NCI-H1048 (cell line): Measurements from ENCODE around the gene REEP1.
"Not testable (repeated sequence)": the region's sequence is repeated elsewhere in the genome, so short reads cannot be mapped to it uniquely, and the experiment has no call there.

ENCODE experiments used
- DNase-seq: peaks from one replicate; lab custom pipeline; 2025; lab: John Stamatoyannopoulos, UW

Gene REEP1

DNA sequence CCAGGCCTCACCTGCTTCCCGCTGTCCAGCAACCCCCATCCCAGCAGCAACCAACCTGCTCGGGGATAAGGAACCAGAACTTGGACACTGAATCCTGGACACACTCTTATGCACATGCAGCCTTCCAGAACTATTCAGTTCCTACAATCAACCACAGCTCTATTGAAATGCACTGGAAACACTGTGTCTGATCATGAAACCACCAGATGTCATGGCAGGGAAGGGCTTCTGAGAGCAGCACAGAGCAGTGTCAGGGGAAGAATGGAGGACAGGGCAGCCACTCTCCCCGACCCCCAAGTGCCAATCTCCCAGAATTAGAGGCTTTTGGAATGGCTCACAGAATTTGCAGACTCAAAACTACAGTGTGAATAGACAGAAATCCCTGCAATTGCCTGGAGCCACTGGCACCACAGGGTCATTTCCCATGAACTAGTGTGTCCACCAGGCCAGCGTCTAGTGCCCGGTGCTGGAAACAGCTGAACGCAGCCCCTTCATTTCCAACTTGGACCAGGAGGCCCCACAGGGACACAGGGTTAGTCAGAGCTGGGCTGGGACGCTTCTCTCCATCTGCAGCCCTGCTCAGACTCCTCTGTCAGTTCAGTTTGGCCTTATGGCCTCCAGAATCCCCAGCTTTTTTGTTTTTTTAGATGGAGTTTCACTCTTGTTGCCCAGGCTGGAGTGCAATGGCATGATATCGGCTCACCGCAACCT is 112.6 kb downstream of the REEP1 start:
- no peak for DNase-seq

DNA sequence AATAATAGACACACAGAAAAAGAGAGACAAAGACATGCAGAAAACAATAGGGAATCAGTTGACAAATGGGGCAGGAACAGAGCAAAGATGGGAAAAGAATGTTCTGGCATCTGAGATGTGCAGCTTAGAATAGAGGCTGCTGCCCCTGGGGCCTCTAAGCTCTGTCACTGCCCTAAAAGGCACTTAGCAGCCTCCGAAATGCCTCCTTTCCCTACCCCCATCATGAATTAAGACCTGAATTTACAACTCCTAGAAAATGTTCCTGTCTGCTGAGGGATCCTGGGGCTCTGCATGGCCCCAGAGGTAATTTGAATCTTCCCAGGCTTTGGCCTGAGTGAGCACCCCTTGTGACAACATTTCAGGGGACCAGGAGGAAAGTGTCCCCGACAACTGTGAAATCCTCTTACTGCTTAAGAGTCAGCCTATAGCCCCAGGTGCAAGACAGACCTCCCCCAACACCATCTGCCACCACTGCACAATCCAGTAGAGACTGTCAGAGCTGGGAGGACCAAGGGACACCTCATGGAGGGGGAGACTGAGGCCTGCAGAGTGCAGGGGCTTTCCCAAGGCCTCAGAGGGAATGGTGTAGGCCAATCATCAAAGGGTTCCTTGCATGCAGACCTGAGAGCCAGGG is 113.4 kb downstream of the REEP1 start:
- no peak for DNase-seq

GRCh38 chr2:86223140-86223926 is 114.1 kb downstream of the REEP1 start:
- DNase-seq, result no peak

- no peak for DNase-seq
Observed at GRCh38 chr2:86221066-86221684, 116.3 kb downstream of the REEP1 start.

GRCh38 chr2:86219896-86220295 is 117.5 kb downstream of the REEP1 start:
- DNase-seq, result no peak

DNA sequence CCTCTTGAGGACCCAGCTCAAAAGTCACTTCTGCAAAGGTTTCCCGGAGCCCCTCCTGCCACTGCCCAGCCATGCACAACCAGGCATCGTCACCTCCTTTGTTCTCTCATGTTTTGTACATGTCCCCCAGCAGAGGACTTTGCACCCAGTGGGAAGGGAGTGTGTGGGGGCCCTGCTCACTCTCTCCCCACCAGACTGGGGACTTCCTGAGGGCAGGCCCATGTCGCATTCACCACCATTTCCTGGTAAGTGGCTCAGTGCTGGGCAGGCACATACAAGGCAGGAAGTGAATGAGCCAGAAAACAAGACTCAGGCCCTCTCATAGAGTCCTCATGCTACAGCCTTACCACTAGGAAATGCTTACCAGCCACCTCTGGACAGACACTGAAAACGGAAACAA is 119.3 kb downstream of the REEP1 start:
- no peak for DNase-seq

GRCh38 chr2:86216575-86217555 is 120.6 kb downstream of the REEP1 start:
- no peak for DNase-seq

DNA sequence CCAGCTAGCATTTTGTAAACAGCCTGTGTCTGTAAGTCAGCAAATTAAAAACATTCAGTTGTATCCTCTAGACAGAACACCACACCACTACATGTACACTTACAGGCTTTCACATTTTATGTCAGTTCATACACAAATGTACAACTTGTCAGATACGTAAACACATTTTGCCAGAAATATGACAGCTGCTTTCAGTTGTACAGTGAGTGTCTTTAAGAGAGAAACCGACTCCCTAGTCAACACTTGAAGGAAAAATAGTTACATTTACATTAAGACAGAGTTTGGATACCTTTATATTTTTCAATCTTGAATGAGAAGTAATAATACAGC is 123.0 kb downstream of the REEP1 start:
- DNase-seq, result no peak

DNA sequence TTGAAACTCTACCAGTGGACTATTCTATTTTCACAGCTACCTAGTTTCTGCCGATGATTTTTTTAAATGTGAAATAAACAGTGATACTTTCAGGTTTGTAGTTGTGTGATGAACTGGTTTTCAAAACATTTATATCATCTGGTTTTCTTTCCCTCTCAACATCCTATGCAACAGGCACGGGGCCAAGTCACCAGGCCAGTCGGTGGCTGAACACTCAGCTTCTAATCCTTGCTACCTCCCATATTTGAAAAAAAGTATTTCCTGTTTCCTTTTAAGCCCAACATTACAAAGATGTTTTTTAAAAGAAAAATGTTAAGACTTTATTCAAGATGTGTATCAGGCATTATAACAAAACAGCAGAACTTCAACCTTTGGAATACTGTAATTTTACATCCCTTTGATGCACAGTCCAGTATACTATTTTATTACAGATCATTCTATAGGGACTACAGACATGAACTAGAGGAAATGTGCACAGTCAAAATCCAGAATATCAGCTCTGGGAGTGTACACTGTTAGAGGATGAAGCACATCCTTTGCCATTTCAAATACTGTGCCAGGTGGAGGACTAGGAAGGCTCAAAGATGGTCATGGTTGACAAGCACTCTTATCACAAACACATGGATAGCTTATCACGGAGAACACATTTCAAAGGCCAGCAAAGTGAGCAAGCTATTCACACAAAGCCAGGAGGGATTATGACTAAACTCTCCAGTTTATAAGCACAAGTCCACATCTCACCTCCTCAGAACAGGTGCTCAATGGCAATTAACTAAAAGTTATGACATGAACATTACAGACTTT is 123.5 kb downstream of the REEP1 start:
- no peak for DNase-seq

DNA sequence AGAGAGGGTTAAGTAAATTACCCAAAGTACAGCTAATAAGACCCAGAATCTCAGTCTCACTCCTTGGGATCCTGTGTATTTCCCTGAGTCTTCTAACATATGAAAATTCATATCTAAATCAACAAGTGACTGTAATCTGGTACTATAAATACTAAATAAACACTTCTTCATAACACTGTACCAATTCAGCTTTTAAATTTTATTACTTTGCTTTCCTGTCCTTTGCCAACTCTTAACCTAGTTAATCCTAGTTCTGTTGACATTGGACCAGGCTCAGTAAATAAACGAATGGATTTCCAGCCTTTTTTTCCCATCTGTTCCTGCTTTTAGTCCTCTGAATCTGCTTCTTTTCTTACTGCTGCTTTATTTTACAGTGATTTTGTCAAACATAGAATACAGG is 124.4 kb downstream of the REEP1 start:
- DNase-seq, result no peak

GRCh38 chr2:86211796-86212188 is 125.6 kb downstream of the REEP1 start:
- DNase-seq, result no peak

DNA sequence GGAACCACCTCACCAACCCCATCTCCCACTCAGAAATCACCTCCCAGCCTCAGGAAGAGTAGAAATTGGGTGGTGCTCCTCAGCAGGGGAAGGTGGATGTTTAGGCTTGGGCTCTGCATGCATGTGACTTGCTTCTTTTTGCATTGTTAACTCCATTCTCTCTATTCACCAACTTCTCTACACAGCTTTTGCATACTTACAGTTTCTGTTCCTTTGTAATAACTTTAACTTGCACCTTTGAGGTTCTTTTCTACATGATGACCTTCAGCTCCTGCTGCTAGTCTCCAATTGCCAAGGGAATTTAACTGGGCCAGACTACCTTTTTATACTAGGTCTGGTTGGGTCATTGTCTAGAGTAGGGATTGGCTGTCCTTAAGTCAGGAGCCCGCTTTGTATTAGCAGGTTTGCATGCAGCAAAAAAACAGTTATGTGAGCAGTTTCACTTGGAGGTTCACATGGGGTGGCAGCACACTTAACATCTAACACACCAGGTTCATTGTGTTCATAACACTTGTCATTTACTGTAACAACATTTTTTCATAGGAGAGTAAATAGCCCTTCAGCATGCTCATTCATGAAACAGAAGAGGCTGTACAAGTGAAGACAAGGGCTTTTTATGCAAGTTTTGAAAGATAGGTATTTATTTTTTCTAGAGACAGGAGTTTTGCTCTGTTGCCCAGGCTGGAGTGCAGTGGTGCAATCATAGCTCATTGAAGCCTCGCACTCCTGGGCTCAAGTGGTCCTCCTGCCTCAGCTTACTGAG is 126.2 kb downstream of the REEP1 start:
- DNase-seq, result no peak

DNA sequence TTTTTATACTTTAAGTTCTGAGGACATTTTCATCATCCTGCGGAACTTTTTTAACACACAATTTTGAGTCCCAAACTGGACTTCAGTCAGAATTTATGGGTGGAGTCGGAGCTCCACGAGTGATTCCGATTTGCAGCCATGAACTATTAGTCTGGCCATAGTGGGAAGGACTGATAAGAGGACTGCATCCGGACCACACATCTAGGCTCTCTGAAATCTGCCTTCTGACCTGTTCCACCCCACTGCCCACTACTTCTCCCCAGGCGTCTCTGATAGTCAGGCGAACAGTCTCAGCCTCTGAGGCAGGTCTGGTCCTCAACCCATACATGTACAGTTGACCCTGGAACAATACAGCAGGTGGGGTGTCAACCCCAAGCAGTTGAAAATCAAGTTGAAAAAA is 133.0 kb downstream of the REEP1 start:
- DNase-seq, result no peak

- no peak for DNase-seq
Observed at GRCh38 chr2:86203614-86204013, 133.8 kb downstream of the REEP1 start.

DNA sequence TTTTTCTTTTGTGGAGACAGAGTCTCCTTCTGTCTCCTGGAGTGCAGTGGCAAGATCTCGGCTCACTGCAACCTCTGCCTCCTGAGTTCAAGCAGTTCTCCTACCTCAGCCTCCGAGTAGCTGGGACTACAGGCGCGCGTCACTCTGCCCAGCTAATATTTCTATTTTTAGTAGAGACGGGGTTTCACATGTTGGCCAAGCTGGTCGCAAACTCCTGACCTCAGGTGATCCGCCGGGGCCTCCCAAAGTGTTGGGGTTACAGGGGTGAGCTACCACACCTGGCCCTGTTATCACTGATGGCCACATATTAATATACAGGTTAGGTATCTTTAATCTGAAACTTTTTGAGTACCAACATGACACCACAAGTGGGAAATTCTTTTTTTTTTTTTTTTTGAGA is 134.7 kb downstream of the REEP1 start:
- DNase-seq, result no peak

GRCh38 chr2:86202336-86202692 is 135.1 kb downstream of the REEP1 start:
- no peak for DNase-seq

DNA sequence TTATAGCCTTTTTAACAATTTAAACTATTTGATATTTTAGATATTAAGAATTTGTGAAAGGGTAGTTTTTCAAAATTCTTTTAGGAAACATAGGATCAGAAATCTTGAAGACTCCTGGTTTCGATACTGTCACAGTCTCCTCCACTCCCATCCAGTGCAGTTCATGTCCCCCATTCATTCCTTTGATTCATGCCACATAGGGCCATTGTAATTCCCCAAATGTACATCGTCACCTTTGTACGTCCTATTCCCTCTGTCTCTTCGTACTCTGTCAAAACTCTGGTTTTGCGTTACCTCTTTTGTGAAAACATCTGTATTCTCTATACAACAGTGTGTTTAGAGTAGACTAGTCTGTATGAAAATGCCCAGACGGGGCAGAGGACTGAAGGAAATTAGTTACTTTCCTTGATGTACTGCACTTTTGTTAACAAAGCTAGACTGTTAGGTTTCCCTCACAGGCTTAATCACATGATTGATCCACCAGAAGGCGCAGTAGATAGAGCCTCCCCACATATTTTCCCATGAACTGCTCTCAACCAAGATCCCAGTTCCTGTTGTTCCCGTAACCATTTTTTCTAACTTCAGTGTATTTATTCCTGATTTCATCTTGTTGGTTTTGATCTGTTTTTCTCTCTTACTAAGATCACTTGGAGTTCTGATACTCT is 135.6 kb downstream of the REEP1 start:
- no peak for DNase-seq

DNA sequence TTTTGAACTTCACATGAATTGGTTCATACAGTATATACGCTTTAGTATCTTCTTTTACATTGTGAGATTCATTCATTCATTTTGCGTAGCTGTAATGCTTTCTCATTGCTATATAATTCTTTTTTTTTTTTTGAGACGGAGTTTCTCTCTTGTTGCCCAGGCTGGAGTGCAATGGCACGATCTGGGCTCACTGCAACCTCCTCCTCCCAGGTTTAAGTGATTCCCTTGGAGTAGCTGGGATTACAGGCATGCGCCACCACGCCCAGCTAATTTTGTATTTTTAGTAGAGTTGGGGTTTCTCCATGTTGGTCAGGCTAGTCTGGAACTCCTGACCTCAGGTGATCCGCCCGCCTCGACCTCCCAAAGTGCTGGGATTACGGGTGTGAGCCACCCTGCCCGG is 136.9 kb downstream of the REEP1 start:
- DNase-seq, result not testable (repeated sequence)

GRCh38 chr2:86199834-86200177 is 137.6 kb downstream of the REEP1 start:
- DNase-seq, result no peak
